Astrocyte (in vitro differentiated cells and primary cell): ENCODE results near the gene TAP1. TPM values are rescaled to one million over a fixed set of nuclear protein-coding genes. Genes with fewer than 3 reads are reported as not detected.

ENCODE experiments used
- DNase-seq: peaks from one replicate; pipeline ENCODE4 v3.0.0-alpha.2; 2010; ENCODE audit warnings: low read depth
- FAIRE-seq: peaks from 2 replicates; lab custom pipeline; 2011; peaks lifted over from hg19 to GRCh38; lab: Jason Lieb, UNC
- H2AFZ ChIP-seq: 2 replicates; pipeline ENCODE4 v1.6.0; 2012; ENCODE audit warnings: low read depth, low read length, inconsistent platforms
- H3K27ac ChIP-seq: 2 replicates; pipeline ENCODE4 v1.5.1; 2011; ENCODE audit warnings: low read depth, low read length, inconsistent platforms
- H3K27me3 ChIP-seq: 2 replicates; pipeline ENCODE4 v1.6.0; 2011; ENCODE audit warnings: low read length, inconsistent platforms; ENCODE audit not compliant: insufficient read depth
- H3K36me3 ChIP-seq: 2 replicates; pipeline ENCODE4 v1.5.1; 2011; ENCODE audit warnings: low read length, inconsistent platforms; ENCODE audit not compliant: insufficient read depth
- H3K4me1 ChIP-seq: 2 replicates; pipeline ENCODE4 v1.5.1; 2011; ENCODE audit warnings: low read length, inconsistent platforms; ENCODE audit not compliant: insufficient read depth
- H3K4me2 ChIP-seq: 2 replicates; pipeline ENCODE4 v1.6.0; 2012; ENCODE audit warnings: low read length, inconsistent platforms
- H3K4me3 ChIP-seq: 2 replicates; pipeline ENCODE4 v1.5.1; 2011; ENCODE audit warnings: low read depth, mild to moderate bottlenecking, low read length, inconsistent platforms; ENCODE audit not compliant: insufficient read depth
- H3K79me2 ChIP-seq: 2 replicates; pipeline ENCODE4 v1.6.0; 2012; ENCODE audit warnings: mild to moderate bottlenecking, low read length, inconsistent platforms; ENCODE audit not compliant: insufficient read depth
- H3K9ac ChIP-seq: 2 replicates; pipeline ENCODE4 v1.6.0; 2012; ENCODE audit warnings: mild to moderate bottlenecking, low read length, inconsistent platforms
- H3K9me3 ChIP-seq: 2 replicates; pipeline ENCODE4 v1.5.1; 2012; ENCODE audit warnings: low read depth, mild to moderate bottlenecking, low read length, inconsistent platforms; ENCODE audit not compliant: insufficient read depth
- H4K20me1 ChIP-seq: 2 replicates; pipeline ENCODE4 v1.6.0; 2012; ENCODE audit warnings: low read length, inconsistent platforms; ENCODE audit not compliant: insufficient read depth
- H3K27ac Mint-ChIP-seq: one replicate; pipeline ENCODE4 v1.8.0; 2021; ENCODE audit warnings: mild to moderate bottlenecking, mixed read lengths; ENCODE audit not compliant: unreplicated experiment
- H3K27me3 Mint-ChIP-seq: one replicate; pipeline ENCODE4 v1.8.0; 2021; ENCODE audit warnings: low read depth, mixed read lengths; ENCODE audit not compliant: unreplicated experiment
- H3K36me3 Mint-ChIP-seq: one replicate; pipeline ENCODE4 v1.8.0; 2021; ENCODE audit warnings: low read depth, mixed read lengths; ENCODE audit not compliant: unreplicated experiment
- H3K4me1 Mint-ChIP-seq: one replicate; pipeline ENCODE4 v1.8.0; 2021; ENCODE audit warnings: low read depth, mixed read lengths; ENCODE audit not compliant: unreplicated experiment
- H3K4me3 Mint-ChIP-seq: one replicate; pipeline ENCODE4 v1.8.0; 2021; ENCODE audit warnings: mild to moderate bottlenecking, moderate library complexity, mixed read lengths; ENCODE audit not compliant: unreplicated experiment
- H3K9me3 Mint-ChIP-seq: one replicate; pipeline ENCODE4 v1.8.0; 2021; ENCODE audit warnings: mild to moderate bottlenecking, mixed read lengths; ENCODE audit not compliant: unreplicated experiment
- CTCF ChIP-seq: IDR thresholded peaks from 2 replicates; pipeline ENCODE4 v1.5.1; 2011; ENCODE audit warnings: low read depth, mild to moderate bottlenecking, inconsistent platforms, low read length, moderate library complexity; ENCODE audit not compliant: insufficient read depth
- EZH2 ChIP-seq: IDR thresholded peaks from 2 replicates; pipeline ENCODE4 v1.6.1; 2012; ENCODE audit warnings: mild to moderate bottlenecking, low read length, inconsistent platforms; ENCODE audit not compliant: insufficient read depth
- total RNA-seq: library from RNA; stranded (reverse); gene quantifications from 2 replicates; pipeline ENCODE4 v1.2.1, GENCODE V29; 2021

The TAP1 gene
- total RNA-seq, 1 donor from 2014 or later = 135 TPM

GRCh38 chr6:32851025-32851424, 2.5 kb downstream of the TAP1 start:
- H3K9me3 Mint-ChIP-seq = peaks cover 2% of the 10 kb centered on the region
- TF ChIP-seq EZH2 (no peak), CTCF (no peak)
- peaks cover 10% of the 10 kb centered on the region for H3K79me2 ChIP-seq
- no peak overlapping the region for H3K4me3 ChIP-seq
- peaks cover 43% of the 10 kb centered on the region for H3K36me3 Mint-ChIP-seq
- no peak overlapping the region for H2AFZ ChIP-seq
- peaks cover 22% of the 10 kb centered on the region for H3K27me3 Mint-ChIP-seq
- no peak for DNase-seq
- peak overlapping the region; percentile 47 for H3K4me3 Mint-ChIP-seq
- H3K36me3 ChIP-seq = peaks cover 8% of the 10 kb centered on the region
- no peak overlapping the region for H3K4me2 ChIP-seq
- H3K27ac ChIP-seq = no peak overlapping the region
- H3K4me1 ChIP-seq = peaks cover 8% of the 10 kb centered on the region
- H3K9ac ChIP-seq = no peak overlapping the region
- no peak for FAIRE-seq
- no peaks in the 10 kb centered on the region for H3K9me3 ChIP-seq
- H3K4me1 Mint-ChIP-seq = peaks cover 15% of the 10 kb centered on the region
- no peaks in the 10 kb centered on the region for H4K20me1 ChIP-seq
- peaks cover 3% of the 10 kb centered on the region for H3K27me3 ChIP-seq
- peak overlapping the region; percentile 13 for H3K27ac Mint-ChIP-seq

GRCh38 chr6:32849126-32849525, 4.4 kb downstream of the TAP1 start:
- Histone ChIP-seq H2AFZ (no peak overlapping the region), H3K79me2 (peaks cover 10% of the 10 kb centered on the region), H3K4me2 (no peak overlapping the region), H3K4me1 (peaks cover 11% of the 10 kb centered on the region), H3K9ac (no peak overlapping the region), H4K20me1 (no peaks in the 10 kb centered on the region), H3K4me3 (no peak overlapping the region), H3K9me3 (no peaks in the 10 kb centered on the region), H3K27ac (no peak overlapping the region), H3K27me3 (no peaks in the 10 kb centered on the region), H3K36me3 (peaks cover 8% of the 10 kb centered on the region)
- DNase-seq (no peak), FAIRE-seq (no peak)
- peaks cover 47% of the 10 kb centered on the region for H3K36me3 Mint-ChIP-seq
- H3K27ac Mint-ChIP-seq = no peak overlapping the region
- H3K4me1 Mint-ChIP-seq = peaks cover 16% of the 10 kb centered on the region
- H3K27me3 Mint-ChIP-seq = peaks cover 11% of the 10 kb centered on the region
- H3K9me3 Mint-ChIP-seq = peaks cover 2% of the 10 kb centered on the region
- H3K4me3 Mint-ChIP-seq = no peak overlapping the region
- TF ChIP-seq CTCF = no peak
- TF ChIP-seq EZH2 = no peak

- no peak for TF ChIP-seq CTCF
- no peak for TF ChIP-seq EZH2
- peaks cover 8% of the 10 kb centered on the region for H3K79me2 ChIP-seq
Observed at GRCh38 chr6:32847795-32848194, 5.7 kb downstream of the TAP1 start.

More at GRCh38 chr6:32847795-32848194, 5.7 kb downstream of the TAP1 start:
- H3K4me3 Mint-ChIP-seq = peak overlapping the region; percentile 34
- H3K4me2 ChIP-seq = no peak overlapping the region
- no peaks in the 10 kb centered on the region for H4K20me1 ChIP-seq
- H3K36me3 ChIP-seq = peaks cover 8% of the 10 kb centered on the region
- peaks cover 20% of the 10 kb centered on the region for H3K4me1 Mint-ChIP-seq
- H2AFZ ChIP-seq = no peak overlapping the region
- peaks cover 10% of the 10 kb centered on the region for H3K4me1 ChIP-seq
- DNase-seq (no peak), FAIRE-seq (no peak)
- H3K4me3 ChIP-seq = no peak overlapping the region
- H3K9me3 Mint-ChIP-seq = peaks cover 2% of the 10 kb centered on the region
- H3K27ac Mint-ChIP-seq = no peak overlapping the region
- peaks cover 15% of the 10 kb centered on the region for H3K27me3 Mint-ChIP-seq
- no peaks in the 10 kb centered on the region for H3K27me3 ChIP-seq
- H3K9ac ChIP-seq = no peak overlapping the region
- H3K27ac ChIP-seq = no peak overlapping the region
- H3K9me3 ChIP-seq = no peaks in the 10 kb centered on the region
- H3K36me3 Mint-ChIP-seq = peaks cover 50% of the 10 kb centered on the region
